Keratinocyte (primary cell): ENCODE results near the gene HERC3.

Experiments
- EZH2 ChIP-seq: IDR thresholded peaks from one replicate; pipeline ENCODE4 v1.6.1; 2012; ENCODE audit warnings: inconsistent platforms, mild to moderate bottlenecking, low read length, moderate library complexity
- TF ChIP-seq, protein P1 (sequence below), 3 experiments: IDR thresholded peaks in 1 of 3; conservative IDR thresholded peaks in 1 of 3; optimal IDR thresholded peaks in 1 of 3; 2 replicates in 2 of 3; 3 replicates in 1 of 3; pipeline versions ENCODE3 to v1.5.1; 2011; ENCODE audit warnings: low read length in 3 of 3, mild to moderate bottlenecking in 3 of 3, moderate library complexity in 2 of 3, control low read depth in 1 of 3, inconsistent platforms in 1 of 3; ENCODE audit not compliant: insufficient read depth in 2 of 3; ENCODE audit errors: extremely low read depth in 1 of 3

DNA sequence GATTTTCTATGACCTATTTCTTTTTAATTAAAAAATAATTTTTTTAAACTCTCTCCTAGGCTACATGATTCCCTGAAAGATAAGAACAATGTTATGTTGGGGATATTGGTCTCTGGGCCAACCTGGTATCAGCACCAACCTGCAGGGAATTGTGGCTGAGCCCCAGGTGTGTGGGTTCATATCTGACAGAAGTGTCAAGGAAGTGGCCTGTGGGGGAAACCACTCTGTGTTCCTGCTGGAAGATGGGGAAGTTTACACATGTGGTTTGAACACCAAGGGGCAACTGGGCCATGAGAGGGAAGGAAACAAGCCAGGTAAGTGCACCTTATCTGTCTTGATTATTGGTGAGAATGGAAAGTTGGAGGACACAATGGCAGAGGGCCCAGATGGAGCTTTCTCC is 13.5 kb downstream of the HERC3 start:
- TF ChIP-seq, protein P1, sequence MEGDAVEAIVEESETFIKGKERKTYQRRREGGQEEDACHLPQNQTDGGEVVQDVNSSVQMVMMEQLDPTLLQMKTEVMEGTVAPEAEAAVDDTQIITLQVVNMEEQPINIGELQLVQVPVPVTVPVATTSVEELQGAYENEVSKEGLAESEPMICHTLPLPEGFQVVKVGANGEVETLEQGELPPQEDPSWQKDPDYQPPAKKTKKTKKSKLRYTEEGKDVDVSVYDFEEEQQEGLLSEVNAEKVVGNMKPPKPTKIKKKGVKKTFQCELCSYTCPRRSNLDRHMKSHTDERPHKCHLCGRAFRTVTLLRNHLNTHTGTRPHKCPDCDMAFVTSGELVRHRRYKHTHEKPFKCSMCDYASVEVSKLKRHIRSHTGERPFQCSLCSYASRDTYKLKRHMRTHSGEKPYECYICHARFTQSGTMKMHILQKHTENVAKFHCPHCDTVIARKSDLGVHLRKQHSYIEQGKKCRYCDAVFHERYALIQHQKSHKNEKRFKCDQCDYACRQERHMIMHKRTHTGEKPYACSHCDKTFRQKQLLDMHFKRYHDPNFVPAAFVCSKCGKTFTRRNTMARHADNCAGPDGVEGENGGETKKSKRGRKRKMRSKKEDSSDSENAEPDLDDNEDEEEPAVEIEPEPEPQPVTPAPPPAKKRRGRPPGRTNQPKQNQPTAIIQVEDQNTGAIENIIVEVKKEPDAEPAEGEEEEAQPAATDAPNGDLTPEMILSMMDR (optimal IDR thresholded peaks at IDR 0.05 in 1 of 3, IDR thresholded peaks at IDR 0.05 in 1 of 3, conservative IDR thresholded peaks at IDR 0.05 in 1 of 3; ENCODE audit: extremely low read depth in 1 of 3, insufficient read depth in 2 of 3, low read length in 3 of 3): no peak
- no peak for TF ChIP-seq EZH2
